ENCODE data around the gene BIRC2.

BIRC2 gene

DNA sequence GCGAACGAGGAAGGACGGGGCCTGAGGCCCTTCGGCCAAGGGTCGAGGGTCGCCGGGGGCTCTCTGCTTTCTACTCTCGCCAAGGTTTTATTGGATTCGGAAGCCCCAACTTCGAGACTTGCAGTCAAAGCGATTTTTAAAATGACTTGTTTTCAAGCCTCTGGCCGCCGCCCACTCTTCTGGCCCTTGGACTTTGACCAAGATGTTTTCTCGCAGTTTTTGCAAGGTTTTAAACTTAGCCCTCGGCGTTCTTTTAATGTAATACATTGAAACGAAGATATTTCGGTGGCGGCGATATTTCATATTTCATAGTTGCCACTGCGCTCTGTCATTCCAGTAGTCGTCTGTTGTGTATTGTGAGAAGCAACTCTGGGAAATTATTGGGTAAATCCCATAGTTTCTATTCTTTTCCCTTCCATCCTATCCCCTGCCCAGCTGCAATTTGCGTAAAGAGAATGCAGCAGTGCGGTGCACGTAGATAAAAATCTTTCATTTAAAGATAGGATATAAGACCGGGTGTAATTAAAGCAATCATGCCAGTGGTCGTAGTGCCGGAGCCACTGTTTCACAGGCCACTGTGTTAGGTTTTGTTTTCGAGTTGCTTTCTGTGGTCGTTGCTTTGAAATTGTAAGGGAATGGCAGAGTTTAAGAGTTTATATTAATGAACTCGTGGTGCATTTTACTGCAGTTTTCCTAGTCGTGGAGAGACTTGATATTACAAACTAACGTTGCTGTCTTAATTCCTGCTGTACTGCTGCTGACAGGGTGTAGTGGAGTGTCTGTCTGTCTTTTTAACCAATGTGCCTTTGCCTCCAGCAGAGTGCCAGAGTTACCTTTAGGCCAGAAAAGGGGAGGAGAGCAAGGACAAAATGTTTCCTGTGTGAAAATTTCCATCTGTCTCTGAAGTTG is 702 bp downstream of the BIRC2 start:
- Histone ChIP-seq H3K9ac (ENCODE audit: low read length) (peak overlapping the region; percentile 93), H2AFZ (ENCODE audit: low read depth, low read length) (peak overlapping the region; percentile 41; the same call in 1 of the 2 replicates), H3K4me2 (ENCODE audit: low read length) (peak overlapping the region; percentile 66), H4K20me1 (ENCODE audit: insufficient read depth, low read length) (no peaks in the 10 kb centered on the region), H3K36me3 (replicated peaks; ENCODE audit: low read depth, low read length) (peaks cover 8% of the 10 kb centered on the region), H3K27ac (ENCODE audit: low read length) (peak overlapping the region; percentile 84), H3K27me3 (ENCODE audit: low read depth, low read length) (no peaks in the 10 kb centered on the region), H3K4me3 (ENCODE audit: low read length) (peak overlapping the region; percentile 98), H3K9me3 (ENCODE audit: insufficient read depth, low read length) (no peaks in the 10 kb centered on the region), H3K4me1 (ENCODE audit: low read length) (peaks cover 19% of the 10 kb centered on the region), H3K79me2 (ENCODE audit: low read length) (peaks cover 28% of the 10 kb centered on the region)
- TF ChIP-seq, protein P1, sequence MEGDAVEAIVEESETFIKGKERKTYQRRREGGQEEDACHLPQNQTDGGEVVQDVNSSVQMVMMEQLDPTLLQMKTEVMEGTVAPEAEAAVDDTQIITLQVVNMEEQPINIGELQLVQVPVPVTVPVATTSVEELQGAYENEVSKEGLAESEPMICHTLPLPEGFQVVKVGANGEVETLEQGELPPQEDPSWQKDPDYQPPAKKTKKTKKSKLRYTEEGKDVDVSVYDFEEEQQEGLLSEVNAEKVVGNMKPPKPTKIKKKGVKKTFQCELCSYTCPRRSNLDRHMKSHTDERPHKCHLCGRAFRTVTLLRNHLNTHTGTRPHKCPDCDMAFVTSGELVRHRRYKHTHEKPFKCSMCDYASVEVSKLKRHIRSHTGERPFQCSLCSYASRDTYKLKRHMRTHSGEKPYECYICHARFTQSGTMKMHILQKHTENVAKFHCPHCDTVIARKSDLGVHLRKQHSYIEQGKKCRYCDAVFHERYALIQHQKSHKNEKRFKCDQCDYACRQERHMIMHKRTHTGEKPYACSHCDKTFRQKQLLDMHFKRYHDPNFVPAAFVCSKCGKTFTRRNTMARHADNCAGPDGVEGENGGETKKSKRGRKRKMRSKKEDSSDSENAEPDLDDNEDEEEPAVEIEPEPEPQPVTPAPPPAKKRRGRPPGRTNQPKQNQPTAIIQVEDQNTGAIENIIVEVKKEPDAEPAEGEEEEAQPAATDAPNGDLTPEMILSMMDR (IDR thresholded peaks at IDR 0.05; ENCODE audit: low read depth, low read length) = no peak
- TF ChIP-seq EZH2phosphoT487 (IDR thresholded peaks at IDR 0.05; ENCODE audit: low read depth) = no peak

DNA sequence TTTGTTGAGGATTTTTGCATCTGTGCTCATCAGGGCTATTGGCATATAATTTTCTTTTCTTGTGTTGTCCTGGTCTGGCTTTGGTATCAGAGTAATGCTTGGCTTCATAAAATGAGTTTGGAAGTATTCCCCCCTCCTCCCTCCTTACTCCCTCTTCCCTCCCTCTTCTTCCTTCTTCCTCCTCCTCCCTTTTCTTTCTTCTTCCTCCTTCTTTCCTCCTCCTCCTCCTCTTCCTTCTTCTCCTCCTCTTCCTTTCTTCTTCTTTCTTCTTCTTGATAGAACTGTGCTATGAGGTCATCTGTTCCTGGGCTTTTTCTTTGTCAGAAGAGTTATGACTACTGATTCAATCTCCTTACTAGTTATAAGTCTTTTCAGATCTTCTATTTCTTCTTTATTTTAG is 10.1 kb downstream of the BIRC2 start:
- Histone ChIP-seq H3K4me1 (ENCODE audit: low read length) (no peaks in the 10 kb centered on the region), H3K36me3 (replicated peaks; ENCODE audit: low read depth, low read length) (peaks cover 21% of the 10 kb centered on the region), H3K4me3 (ENCODE audit: low read length) (no peak overlapping the region), H2AFZ (ENCODE audit: low read depth, low read length) (no peak overlapping the region), H4K20me1 (ENCODE audit: insufficient read depth, low read length) (no peaks in the 10 kb centered on the region), H3K9me3 (ENCODE audit: insufficient read depth, low read length) (no peaks in the 10 kb centered on the region), H3K79me2 (ENCODE audit: low read length) (no peaks in the 10 kb centered on the region), H3K27me3 (ENCODE audit: low read depth, low read length) (no peaks in the 10 kb centered on the region), H3K27ac (ENCODE audit: low read length) (no peak overlapping the region), H3K9ac (ENCODE audit: low read length) (no peak overlapping the region), H3K4me2 (ENCODE audit: low read length) (no peak overlapping the region)
- TF ChIP-seq EZH2phosphoT487 (IDR thresholded peaks at IDR 0.05; ENCODE audit: low read depth) = no peak
- TF ChIP-seq, protein P1 (IDR thresholded peaks at IDR 0.05; ENCODE audit: low read depth, low read length) = no peak

DNA sequence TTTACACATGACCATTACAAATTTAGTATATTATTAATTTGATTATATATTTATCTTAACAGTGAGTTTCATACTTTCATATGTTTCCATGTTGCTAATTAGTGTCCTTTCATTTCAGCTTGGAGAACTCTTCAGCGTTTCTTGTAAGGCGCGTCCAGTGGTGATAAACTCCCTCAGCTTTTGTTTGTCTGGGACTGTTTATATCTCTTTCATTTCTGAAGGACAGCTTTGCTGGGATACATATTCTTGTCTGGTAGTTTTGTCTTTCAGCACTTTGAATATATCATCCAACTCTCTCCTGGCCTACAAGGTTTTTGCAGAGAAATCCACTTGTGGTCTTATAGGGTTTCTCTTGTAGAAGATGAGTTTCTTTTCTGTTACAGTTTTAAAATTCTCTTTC is 12.4 kb downstream of the BIRC2 start:
- Histone ChIP-seq H3K4me1 (ENCODE audit: low read length) (no peaks in the 10 kb centered on the region), H3K4me2 (ENCODE audit: low read length) (no peak overlapping the region), H4K20me1 (ENCODE audit: insufficient read depth, low read length) (no peaks in the 10 kb centered on the region), H3K79me2 (ENCODE audit: low read length) (no peaks in the 10 kb centered on the region), H3K36me3 (replicated peaks; ENCODE audit: low read depth, low read length) (peaks cover 25% of the 10 kb centered on the region), H3K27ac (ENCODE audit: low read length) (no peak overlapping the region), H3K9ac (ENCODE audit: low read length) (no peak overlapping the region), H3K4me3 (ENCODE audit: low read length) (no peak overlapping the region), H3K27me3 (ENCODE audit: low read depth, low read length) (no peaks in the 10 kb centered on the region), H2AFZ (ENCODE audit: low read depth, low read length) (no peak overlapping the region), H3K9me3 (ENCODE audit: insufficient read depth, low read length) (no peaks in the 10 kb centered on the region)
- no peak for TF ChIP-seq EZH2phosphoT487 (IDR thresholded peaks at IDR 0.05; ENCODE audit: low read depth)

DNA sequence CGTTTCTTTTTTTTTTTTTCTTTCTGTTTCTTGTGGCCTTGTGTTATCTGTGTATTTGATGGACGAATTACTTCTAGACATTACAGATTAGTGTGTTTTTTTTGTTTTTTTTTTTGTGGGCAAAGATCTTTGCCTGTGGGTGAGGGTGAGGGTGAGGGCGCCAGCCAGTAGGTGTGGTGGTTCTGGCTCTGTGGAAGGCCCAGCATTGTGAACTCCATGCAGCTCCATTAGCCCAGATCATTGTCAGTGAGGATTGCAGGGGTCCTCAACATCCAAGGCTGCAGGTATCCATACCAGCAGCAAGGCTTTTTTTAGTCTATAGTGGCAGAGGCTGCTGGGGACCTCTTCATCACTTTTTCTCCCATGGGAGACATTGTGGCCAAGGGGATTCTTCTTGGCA is 13.7 kb downstream of the BIRC2 start:
- Histone ChIP-seq H3K9me3 (ENCODE audit: insufficient read depth, low read length) (no peaks in the 10 kb centered on the region), H3K4me3 (ENCODE audit: low read length) (no peak overlapping the region), H3K27me3 (ENCODE audit: low read depth, low read length) (no peaks in the 10 kb centered on the region), H3K9ac (ENCODE audit: low read length) (no peak overlapping the region), H4K20me1 (ENCODE audit: insufficient read depth, low read length) (no peaks in the 10 kb centered on the region), H3K27ac (ENCODE audit: low read length) (no peak overlapping the region), H3K79me2 (ENCODE audit: low read length) (no peaks in the 10 kb centered on the region), H2AFZ (ENCODE audit: low read depth, low read length) (no peak overlapping the region), H3K4me2 (ENCODE audit: low read length) (no peak overlapping the region), H3K36me3 (replicated peaks; ENCODE audit: low read depth, low read length) (peaks cover 25% of the 10 kb centered on the region), H3K4me1 (ENCODE audit: low read length) (no peaks in the 10 kb centered on the region)
- TF ChIP-seq, protein P1 (IDR thresholded peaks at IDR 0.05; ENCODE audit: low read depth, low read length) = no peak
- no peak for TF ChIP-seq EZH2phosphoT487 (IDR thresholded peaks at IDR 0.05; ENCODE audit: low read depth)

Data from OCI-LY3 (cell line).